GM19025 (cell line): ENCODE measurements around the gene ZNF525.
A peak's percentile ranks its signal among the peaks of the same experiment; 100 is the strongest.
"Not testable (repeated sequence)": the region's sequence is repeated elsewhere in the genome, so short reads cannot be mapped to it uniquely, and the experiment has no call there.

Experiments
- ATAC-seq: cut with Tn5 transposase; IDR thresholded peaks from one replicate; pipeline ENCODE4 v1.9.1; 2021; ENCODE audit warnings: mild to moderate bottlenecking, low read depth, moderate library complexity; ENCODE audit not compliant: unreplicated experiment

Gene ZNF525

DNA sequence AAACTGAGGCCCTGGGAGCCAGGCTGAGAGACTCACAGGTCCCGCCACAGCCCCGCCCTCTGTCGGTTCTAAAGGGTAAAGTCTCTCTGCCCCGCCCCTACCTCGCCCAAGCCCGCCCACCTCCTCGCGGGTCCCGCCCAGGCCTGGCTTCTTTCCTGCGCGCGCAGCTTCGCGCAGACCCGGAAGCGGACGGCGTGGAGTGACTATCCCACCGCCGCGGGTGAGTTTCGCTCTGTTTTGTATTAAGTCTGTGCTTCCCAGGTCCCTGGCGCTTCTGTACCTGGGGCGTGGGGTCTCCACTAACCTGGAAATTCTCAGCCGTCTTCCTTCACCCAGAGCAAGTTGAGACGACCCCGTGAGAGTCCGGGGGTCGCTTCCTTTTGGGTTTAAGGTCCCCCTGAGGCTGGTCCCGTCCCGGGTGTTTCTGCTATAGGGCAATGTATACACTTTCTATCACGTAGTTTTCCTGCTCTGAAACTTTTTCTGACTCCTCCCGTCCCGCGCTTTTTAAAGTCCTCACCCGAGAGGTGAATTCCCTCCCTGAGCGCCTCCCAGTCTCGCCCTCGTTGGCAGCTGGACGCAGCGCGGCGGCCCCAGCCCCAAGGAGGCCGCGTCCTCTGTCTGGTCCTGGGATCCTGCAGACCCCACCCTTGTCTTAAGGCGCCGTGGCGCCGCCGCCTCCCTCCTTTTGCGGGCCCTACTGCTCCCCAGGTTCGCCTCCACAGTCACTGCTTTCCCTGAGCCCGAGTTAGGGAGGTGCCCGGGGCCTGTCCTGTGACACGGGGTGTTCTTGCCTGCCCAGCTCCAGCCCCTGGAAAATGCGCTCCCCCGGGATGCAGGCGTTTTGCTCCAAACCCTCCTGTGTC is 29.7 kb downstream of the ZNF525 start, which contains the start of gene ZNF765:
Gene ZNF765 (plus strand): TSS at position 176 of the 866 bp plus-strand sequence. CDS start 2,867 bp downstream, outside the sequence.
- ATAC-seq, result peak; percentile 91

DNA sequence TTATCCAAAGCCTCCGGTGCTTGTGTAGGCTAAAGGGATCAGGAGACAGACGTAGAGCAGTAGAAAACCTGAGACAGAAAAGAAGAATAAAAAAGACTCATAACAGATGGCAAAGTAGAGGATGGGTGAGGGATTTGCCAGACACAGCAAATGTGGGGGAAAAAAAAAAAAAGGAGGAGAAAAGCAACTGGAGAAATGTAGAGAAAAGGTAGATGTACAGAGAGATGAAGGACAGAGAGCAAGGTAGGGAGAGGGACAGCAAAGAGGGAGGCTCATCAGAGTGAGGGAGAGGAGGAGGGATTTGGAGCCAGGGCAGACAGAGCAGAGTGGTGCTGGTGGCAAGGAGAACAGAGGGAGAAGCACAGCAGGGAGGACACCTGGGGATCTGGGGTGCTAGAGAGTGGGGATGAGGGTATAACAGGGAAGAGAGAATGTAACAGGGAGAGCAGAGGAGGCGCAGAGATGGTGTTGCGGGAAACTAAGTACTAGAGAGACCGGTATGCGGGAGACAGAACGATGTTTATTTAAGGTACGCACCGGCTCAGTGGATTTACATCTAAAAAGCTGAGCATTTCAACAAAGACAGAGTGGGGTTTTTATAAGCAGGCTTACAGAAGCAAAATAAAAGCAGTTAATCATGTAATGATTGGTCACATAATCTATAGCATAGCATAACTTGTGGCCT is 30.5 kb downstream of the ZNF525 start:
- not testable (repeated sequence) for ATAC-seq

DNA sequence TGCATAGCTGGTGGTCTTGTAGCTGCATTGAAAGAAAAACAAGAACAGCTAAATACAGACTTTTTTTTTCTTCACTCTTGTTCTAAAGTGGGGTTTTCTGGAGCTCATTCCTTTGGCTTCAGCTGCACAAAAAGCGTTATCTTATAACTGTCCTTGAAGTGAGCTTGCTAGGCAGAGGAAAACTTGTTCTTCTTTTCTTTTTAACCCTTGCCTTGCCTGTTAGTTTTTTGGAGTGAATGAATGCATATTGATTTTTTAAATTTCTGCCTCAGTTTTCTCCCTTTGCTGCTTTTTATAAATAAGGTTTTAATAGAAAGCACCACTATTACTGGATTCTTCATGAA is 31.0 kb downstream of the ZNF525 start:
- no peak for ATAC-seq

DNA sequence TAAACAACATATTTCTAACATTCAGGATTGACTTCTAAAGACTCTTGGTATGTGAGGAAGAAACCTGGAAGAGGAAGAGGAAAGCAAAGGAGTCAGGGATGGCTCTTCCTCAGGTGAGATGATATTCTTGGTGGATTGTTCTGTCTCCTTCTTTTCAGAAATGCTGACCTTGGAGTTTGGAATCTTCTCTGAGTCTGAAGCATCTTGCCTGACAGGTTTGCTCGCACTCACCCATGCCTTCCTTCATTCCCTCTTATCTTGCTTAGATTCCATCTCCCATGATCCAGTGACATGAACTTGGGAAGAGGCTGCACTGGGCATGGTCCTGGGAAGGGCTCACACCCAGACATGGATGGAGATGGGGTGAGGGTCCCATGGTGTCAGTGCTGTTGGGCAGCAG is 32.4 kb downstream of the ZNF525 start:
- ATAC-seq, result not testable (repeated sequence)

DNA sequence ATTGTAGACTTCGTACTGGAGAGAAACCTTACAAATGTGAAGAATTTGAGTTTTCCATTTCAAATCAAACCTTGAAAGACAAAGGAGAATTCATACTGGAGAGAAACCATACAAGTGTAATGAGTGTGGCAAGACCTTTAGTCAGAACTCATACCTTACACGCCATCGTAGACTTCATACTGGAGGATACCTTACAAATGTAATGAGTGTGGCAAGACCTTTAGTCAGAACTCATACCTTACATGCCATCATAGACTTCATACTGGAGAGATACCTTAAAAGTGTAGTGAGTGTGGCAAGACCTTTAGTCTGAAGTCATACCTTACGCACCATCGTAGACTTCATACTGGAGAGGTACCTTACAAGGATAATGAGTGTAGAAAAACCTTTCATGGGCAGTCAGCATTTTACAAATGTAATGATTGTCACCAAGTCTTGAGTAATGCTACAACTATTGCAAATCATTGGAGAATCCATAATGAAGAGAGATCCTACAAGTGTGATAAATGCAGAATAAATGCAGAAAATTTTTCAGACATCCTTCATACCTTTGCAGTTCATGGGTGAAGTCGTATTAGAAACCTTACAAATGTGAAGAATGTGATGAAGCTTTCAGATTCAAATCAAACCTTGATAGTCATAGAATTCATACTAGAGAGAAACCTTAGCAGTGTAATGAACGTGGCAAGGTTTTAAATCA is 44.1 kb downstream of the ZNF525 start:
- ATAC-seq, result no peak

DNA sequence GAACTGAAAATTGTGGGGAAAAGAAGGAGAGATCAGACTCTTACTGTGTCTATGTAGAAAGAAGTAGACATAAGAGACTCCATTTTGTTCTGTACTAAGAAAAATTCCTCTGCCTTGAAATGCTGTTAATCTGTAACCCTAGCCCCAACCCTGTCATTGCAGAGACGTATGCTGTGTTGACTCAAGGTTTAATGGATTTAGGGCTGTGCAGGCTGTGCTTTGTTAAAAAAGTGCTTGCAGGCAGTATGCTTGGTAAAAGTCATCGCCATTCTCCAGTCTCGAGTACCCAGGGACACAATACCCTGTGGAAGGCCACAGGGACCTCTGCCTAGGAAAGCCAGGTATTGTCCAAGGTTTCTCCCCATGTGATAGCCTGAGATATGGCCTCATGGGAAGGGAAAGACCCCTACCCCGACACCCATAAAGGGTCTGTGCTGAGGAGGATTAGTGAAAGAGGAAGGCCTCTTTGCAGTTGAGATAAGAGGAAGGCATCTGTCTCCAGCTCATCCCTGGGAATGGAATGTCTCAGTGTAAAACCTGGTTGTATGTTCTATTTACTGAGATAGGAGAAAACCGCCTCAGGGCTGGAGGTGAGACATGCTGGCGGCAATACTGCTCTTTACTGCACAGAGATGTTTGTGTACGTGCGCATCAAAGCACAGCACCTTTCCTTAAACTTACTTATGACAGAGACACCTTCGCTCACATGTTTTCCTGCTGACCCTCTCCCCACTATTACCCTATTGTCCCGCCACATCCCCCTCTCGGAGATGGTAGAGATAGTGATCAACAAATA is 55.2 kb downstream of the ZNF525 start:
- not testable (repeated sequence) for ATAC-seq

DNA sequence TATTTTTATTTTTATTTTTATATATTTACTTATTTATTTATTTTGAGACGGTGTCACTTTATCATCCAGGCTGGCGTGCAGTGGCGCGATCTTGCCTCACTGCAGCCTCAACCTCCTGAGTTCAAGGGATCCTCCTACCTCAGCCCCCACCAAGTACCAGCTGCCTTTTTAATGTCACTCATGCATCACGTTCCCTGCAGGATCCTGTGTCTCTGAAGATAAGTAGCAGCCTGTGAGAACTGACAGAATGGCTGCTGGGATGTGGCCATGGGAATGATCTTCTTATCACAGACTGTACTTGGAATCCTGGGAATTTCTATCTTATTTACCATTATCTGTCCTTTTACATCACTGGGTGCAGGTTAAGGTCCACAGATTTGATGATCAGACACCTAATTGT is 57.0 kb downstream of the ZNF525 start:
- no peak for ATAC-seq

DNA sequence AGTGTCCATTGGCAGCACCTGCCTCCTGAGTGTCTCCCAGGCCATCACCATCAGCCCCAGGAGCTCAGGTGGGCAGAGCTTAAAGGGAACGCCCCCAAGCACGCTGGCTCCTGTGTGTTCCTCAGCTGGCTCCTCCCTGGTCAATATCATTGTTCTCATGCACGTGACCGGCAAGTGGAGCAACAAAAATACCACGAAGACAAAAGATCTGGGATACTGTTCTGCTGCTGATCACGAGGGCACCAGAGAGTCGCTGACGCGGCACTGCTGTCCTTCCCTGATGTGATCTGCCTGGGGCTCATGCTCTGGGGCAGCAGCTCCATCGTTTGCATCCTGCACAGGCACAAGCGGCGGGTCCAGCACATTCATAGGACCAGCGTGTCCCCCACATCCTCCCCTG is 57.6 kb downstream of the ZNF525 start:
- ATAC-seq, result not testable (repeated sequence)

DNA sequence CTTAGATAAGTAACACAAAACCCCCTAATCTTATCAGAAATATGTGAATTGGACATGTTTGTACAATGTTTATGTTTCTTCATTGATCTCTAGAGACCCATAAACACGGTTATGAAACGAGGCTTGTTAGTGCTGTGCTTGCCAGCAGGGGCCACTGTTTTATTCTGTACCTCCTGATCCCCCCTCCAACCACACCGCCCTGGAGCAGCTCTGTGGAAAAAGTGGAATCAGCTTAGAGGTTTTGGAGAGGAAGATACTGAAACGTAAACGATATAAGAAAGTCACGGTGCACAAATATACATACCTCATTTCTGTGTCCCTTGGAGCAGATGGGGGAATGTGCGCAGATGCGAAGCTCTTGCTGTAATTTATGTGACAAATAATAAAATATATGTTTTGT is 58.2 kb downstream of the ZNF525 start:
- not testable (repeated sequence) for ATAC-seq

DNA sequence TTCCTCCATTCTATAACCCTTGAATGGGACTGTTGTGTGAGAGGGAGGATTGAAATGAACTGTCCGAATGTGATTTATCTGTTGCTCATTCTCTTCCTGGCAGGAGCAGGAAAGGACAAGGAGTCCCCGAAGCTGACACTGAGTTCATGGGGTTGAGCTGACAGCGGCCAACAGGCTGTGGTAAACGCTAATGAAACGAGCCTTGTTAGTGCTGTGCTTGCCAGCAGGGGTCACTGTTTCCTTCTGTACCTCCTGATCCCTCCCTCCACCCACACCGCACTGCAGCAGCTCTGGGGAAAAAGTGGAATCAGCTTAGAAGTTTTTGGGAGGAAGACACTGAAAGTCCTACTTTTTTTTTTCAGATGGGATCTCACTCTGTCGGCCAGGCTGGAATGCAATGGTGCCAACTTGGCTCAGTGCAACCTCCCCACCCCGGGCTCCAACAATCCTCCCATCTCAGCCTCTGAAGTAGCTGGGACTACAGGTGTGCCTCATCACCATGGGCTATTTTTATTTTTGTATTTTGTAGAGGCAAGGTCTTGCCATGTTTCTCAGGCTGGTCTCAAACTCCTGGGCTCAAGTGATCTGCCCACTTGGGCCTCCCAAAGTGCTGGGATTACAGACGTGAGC is 59.6 kb downstream of the ZNF525 start:
- no peak for ATAC-seq

DNA sequence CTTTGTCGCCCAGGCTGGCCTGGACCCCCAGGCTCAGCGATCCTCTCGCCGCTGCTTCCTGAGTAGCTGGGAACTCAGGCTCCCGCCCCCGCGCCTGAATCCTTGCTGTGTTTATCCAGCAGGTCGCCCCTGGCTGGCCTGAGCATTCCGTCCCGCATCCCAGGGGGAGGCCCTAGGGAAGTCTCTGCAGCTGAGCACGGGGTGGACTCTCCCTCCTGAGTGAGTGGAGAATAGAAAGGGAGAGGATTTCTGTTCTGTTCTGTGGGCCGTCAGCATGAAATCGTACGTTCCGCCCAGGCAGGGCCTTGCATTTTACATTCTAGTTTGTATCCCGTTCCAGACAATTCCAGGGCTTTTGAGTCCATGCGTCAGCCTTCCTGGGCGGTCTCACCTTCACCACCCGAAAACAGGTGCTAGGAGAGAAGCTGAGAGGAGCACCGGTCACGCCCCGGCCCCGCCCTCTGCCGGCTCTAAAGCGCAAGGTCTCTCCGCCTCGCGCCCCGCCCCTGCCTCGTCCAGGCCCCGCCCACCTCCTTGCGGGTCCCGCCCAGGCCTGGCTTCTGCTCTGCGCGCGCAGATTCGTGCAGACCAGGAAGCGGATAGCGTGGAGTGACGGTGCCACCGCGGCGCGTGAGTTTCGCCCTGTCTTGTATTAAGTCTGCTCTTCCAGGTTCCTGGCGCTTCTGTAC is 66.0 kb downstream of the ZNF525 start, which contains the start of gene ZNF761:
Gene ZNF761 (plus strand): TSS at position 586 of the 689 bp plus-strand sequence. CDS start 15,285 bp downstream, outside the sequence.
- peak; percentile 97 for ATAC-seq

DNA sequence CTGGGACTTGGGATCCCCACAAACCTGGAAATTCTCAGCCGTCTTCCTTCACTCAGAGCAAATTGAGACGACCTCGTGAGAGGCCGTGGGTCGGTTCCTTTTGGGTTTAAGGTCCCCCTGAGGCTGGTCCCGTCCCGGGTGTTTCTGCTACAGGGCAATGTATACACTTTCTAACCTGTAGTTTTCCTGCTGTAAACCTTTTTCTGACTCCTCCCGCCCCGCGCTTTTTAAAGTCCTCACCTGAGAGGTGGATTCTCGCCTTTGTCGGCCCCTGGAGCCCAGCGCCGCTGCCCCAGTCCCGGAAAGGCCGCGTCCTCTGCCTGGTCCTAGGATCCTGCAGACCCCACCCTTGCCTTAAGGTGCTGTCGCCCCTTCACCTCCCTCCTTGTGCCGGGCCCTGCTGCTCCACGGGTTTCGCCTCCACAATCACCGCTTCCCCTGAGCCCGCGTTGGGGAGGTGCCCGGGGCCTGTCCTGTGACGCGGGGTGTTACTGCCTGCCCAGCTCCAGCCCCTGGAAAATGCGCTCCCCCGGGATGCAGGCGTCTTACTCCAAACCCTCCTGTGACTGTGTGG is 66.7 kb downstream of the ZNF525 start:
- ATAC-seq, result peak; percentile 21
